Osteocyte (in vitro differentiated cells): ENCODE data around the gene SPATA2. TPM values are rescaled to one million over a fixed set of nuclear protein-coding genes. Genes with fewer than 3 reads are reported as not detected.

Experiments
- DNase-seq: peaks from one replicate; pipeline ENCODE4 v3.0.0; 2021; ENCODE audit warnings: mixed read lengths; ENCODE audit not compliant: unreplicated experiment; ENCODE audit errors: extremely low spot score
- H3K27ac Mint-ChIP-seq: one replicate; pipeline ENCODE4 v1.8.0; 2021; ENCODE audit warnings: mild to moderate bottlenecking, mixed read lengths; ENCODE audit not compliant: unreplicated experiment
- H3K27me3 Mint-ChIP-seq: one replicate; pipeline ENCODE4 v1.8.0; 2021; ENCODE audit warnings: mixed read lengths; ENCODE audit not compliant: unreplicated experiment
- H3K36me3 Mint-ChIP-seq: one replicate; pipeline ENCODE4 v1.8.0; 2021; ENCODE audit warnings: mixed read lengths; ENCODE audit not compliant: unreplicated experiment
- H3K4me1 Mint-ChIP-seq: one replicate; pipeline ENCODE4 v1.8.0; 2021; ENCODE audit warnings: mixed read lengths; ENCODE audit not compliant: unreplicated experiment
- H3K4me3 Mint-ChIP-seq: one replicate; pipeline ENCODE4 v1.8.0; 2021; ENCODE audit warnings: mild to moderate bottlenecking, moderate library complexity, mixed read lengths; ENCODE audit not compliant: unreplicated experiment
- H3K9me3 Mint-ChIP-seq: one replicate; pipeline ENCODE4 v1.8.0; 2021; ENCODE audit warnings: mixed read lengths; ENCODE audit not compliant: unreplicated experiment
- total RNA-seq: library from RNA; stranded (reverse); gene quantifications from 2 replicates; pipeline ENCODE4 v1.2.1, GENCODE V29; 2021
- TF ChIP-seq, protein P1 (sequence below): fragments of 200-600 bp; sonication (generic); IDR thresholded peaks from 2 replicates; pipeline ENCODE4 v1.5.0; 2021; ENCODE audit warnings: antibody characterized with exemption, mild to moderate bottlenecking, moderate library complexity

Gene SPATA2
- total RNA-seq, 1 donor from 2014 or later, result 6.6 TPM

DNA sequence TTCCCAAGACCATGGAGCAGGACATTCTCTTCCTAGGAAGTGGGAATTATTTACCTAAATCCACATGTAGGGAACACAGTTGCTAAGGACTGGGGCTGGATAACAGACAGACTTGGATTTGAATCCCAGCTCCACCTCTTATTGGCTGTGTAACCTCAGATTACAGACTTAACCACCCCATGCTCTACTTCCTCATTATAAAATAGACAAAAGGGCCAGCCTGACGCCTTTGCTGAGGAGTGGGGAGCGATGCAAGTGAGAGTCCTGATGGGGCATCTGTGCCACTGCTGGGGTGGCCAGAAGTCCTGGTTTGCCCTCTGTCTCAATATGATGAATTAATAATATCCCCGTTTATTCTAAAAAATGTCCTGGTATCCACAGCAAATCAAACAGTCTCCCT is 46.8 kb downstream of the SPATA2 start:
- Mint-ChIP-seq H3K36me3 (peaks cover 13% of the 10 kb centered on the region), H3K9me3 (no peaks in the 10 kb centered on the region), H3K4me3 (no peak overlapping the region), H3K27me3 (no peaks in the 10 kb centered on the region), H3K27ac (peak overlapping the region; percentile 44), H3K4me1 (peaks cover 44% of the 10 kb centered on the region)
- no peak for DNase-seq
- TF ChIP-seq, protein P1, sequence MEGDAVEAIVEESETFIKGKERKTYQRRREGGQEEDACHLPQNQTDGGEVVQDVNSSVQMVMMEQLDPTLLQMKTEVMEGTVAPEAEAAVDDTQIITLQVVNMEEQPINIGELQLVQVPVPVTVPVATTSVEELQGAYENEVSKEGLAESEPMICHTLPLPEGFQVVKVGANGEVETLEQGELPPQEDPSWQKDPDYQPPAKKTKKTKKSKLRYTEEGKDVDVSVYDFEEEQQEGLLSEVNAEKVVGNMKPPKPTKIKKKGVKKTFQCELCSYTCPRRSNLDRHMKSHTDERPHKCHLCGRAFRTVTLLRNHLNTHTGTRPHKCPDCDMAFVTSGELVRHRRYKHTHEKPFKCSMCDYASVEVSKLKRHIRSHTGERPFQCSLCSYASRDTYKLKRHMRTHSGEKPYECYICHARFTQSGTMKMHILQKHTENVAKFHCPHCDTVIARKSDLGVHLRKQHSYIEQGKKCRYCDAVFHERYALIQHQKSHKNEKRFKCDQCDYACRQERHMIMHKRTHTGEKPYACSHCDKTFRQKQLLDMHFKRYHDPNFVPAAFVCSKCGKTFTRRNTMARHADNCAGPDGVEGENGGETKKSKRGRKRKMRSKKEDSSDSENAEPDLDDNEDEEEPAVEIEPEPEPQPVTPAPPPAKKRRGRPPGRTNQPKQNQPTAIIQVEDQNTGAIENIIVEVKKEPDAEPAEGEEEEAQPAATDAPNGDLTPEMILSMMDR, result no peak

DNA sequence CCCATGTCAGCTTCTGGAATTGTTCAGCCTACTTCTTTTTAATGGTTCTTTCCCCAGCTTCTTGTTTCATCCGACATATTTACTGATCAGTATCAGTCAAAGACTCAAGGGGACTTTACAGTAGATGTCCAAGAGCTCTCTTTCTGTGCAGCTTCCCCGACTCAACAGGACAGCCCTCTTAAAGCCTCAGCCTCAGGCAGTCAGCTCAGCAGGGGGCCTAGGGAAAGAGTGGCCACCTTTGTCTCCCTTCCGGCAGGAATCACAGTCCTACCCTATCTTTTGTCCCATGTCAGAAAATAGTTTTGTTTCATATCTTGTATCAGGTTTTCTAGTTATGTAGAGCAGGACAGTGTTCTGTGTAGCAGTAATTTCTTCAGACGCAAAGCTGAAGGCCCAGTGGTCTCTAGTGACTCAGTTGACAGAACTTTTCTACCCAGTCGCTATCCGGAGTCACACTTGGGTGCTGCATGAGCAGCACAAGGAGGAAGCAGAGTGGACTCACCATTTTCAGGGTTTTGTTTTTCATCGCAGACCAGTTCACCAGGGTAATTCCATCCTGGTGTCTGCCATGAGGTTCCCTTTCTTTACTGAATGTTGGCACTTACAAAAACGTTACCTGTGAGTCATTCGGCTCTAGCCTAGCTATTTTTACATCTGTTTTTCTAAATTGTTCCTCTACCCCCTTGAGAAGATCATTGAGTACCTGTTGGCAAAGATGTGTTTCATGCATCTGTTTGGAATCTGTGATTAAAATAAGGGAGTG is 47.7 kb downstream of the SPATA2 start:
- Mint-ChIP-seq H3K9me3 (no peaks in the 10 kb centered on the region), H3K27ac (peak overlapping the region; percentile 80), H3K4me3 (no peak overlapping the region), H3K4me1 (peaks cover 44% of the 10 kb centered on the region), H3K27me3 (no peaks in the 10 kb centered on the region), H3K36me3 (peaks cover 12% of the 10 kb centered on the region)
- no peak for DNase-seq
- TF ChIP-seq, protein P1, result no peak

DNA sequence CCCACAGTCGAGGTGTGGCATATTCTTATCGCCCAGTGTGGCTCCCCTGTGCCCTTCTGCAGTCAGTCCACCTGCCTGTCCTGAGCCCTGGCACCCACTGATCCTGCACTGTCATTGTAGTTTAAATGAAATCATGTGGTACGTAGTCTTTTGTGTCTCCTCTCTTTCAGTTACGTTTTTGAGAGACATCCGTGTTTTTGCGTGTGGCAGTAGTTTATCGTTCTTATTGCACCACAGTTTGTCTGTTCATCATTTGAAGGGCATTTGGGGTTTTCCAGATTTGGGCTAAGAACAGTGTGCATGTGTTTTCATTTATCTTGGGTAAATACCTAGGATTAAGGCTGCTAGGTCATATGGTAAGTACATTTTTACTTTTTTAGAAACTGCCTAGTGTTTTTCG is 49.3 kb downstream of the SPATA2 start:
- no peak for DNase-seq
- Mint-ChIP-seq H3K4me1 (peaks cover 44% of the 10 kb centered on the region), H3K4me3 (peak overlapping the region; percentile 6), H3K27me3 (no peaks in the 10 kb centered on the region), H3K27ac (peak overlapping the region; percentile 80), H3K36me3 (peaks cover 12% of the 10 kb centered on the region), H3K9me3 (no peaks in the 10 kb centered on the region)
- TF ChIP-seq, protein P1, result no peak

DNA sequence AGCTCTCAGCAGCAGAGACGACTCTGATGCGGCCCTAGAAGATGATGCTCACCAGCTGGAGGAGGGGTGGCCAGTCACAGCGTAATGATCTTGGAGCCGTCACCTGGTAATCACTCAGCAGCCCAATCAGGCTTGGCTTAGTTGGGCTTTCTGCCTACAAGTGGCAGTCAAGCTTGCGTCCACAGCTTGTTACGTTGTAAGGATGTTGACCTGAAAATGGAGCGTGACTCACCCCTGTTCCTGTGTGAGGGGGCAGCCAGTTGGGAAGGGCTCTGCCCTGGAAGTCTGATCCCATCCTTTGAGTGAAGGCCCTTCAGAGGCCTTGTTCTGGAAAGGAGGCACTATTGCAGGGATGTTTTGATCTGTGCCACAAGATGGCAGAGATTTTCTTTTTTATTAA is 49.8 kb downstream of the SPATA2 start:
- Mint-ChIP-seq H3K36me3 (peaks cover 12% of the 10 kb centered on the region), H3K27ac (peak overlapping the region; percentile 80), H3K4me3 (no peak overlapping the region), H3K4me1 (peaks cover 44% of the 10 kb centered on the region), H3K27me3 (no peaks in the 10 kb centered on the region), H3K9me3 (no peaks in the 10 kb centered on the region)
- no peak for DNase-seq
- TF ChIP-seq, protein P1, result no peak

DNA sequence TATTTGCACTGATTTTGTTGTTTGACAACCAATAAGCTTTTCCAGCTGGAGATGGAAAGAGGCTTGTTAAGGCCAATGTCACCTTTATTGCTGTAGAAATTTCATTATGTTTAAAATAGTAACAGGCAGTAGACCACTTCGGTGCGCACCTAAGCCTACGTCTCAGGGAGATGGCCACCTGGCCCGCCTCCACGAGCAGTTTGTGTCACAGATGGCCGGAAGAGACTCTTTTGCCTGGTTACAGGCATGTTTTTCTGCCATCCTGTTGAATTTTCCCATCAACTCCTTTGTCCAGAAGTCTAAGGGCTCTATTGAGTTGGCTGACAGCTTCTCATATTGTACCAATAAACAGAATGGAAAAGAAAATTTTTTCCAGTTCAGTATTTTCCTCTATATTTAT is 51.7 kb downstream of the SPATA2 start:
- H3K27me3 Mint-ChIP-seq, result no peaks in the 10 kb centered on the region
- no peak overlapping the region for H3K4me3 Mint-ChIP-seq
- H3K4me1 Mint-ChIP-seq, result peaks cover 34% of the 10 kb centered on the region
- DNase-seq, result no peak
- no peak overlapping the region for H3K27ac Mint-ChIP-seq
- H3K36me3 Mint-ChIP-seq, result peaks cover 14% of the 10 kb centered on the region
- no peaks in the 10 kb centered on the region for H3K9me3 Mint-ChIP-seq
- TF ChIP-seq, protein P1, result no peak
